Ectodermal cell (in vitro differentiated cells): ENCODE data around the gene TCHH. TPM values are rescaled to one million over a fixed set of nuclear protein-coding genes. Genes with fewer than 3 reads are reported as not detected.

Source experiments
- H3K27ac ChIP-seq: 2 replicates; pipeline ENCODE4 v1.7.0; 2013; ENCODE audit warnings: mild to moderate bottlenecking, low read depth, low read length; ENCODE audit not compliant: insufficient read depth, poor library complexity, severe bottlenecking
- H3K27me3 ChIP-seq: 2 replicates; pipeline ENCODE4 v1.7.0; 2013; ENCODE audit warnings: mild to moderate bottlenecking, low read length; ENCODE audit not compliant: insufficient read depth, control insufficient read depth, poor library complexity, severe bottlenecking
- H3K36me3 ChIP-seq: one replicate; pipeline ENCODE4 v1.7.0; 2013; ENCODE audit warnings: low read length; ENCODE audit not compliant: control insufficient read depth, insufficient read depth
- H3K4me1 ChIP-seq: one replicate; pipeline ENCODE4 v1.7.0; 2013; ENCODE audit warnings: low read length; ENCODE audit not compliant: control insufficient read depth, insufficient read depth
- H3K4me3 ChIP-seq: 2 replicates; pipeline ENCODE4 v1.7.0; 2013; ENCODE audit warnings: low read depth, low read length, control low read depth; ENCODE audit not compliant: insufficient read depth
- H3K9me3 ChIP-seq: 2 replicates; pipeline ENCODE4 v1.7.0; 2013; ENCODE audit warnings: mild to moderate bottlenecking, low read length, moderate library complexity; ENCODE audit not compliant: control insufficient read depth
- WGBS, 2 experiments: methylation state at CpG; one replicate each; pipeline ENCODE4 v1.1.7; 2013; ENCODE audit warnings: missing lambda C conversion rate in 2 of 2; 5-methylcytosine and 5-hydroxymethylcytosine counted together
- polyA plus RNA-seq, 4 experiments: library from polyadenylated mRNA; stranded (reverse); fragments of 50-300 nt; gene quantifications; one replicate each; pipeline ENCODE4 v1.2.3, GENCODE V29; 2013

Gene TCHH
- polyA plus RNA-seq (2013, experiment 1 of 4): 0.24 TPM
- polyA plus RNA-seq (2013, experiment 2 of 4): 0.11 TPM
- polyA plus RNA-seq (2013, experiment 3 of 4): 0.05 TPM
- not detected for polyA plus RNA-seq (2013, experiment 4 of 4)

GRCh38 chr1:152115344-152115743 is at the start of gene TCHH:
Gene TCHH, minus strand, starts transcription at chr1:152115444. Its CDS starts 1,364 bp downstream, at chr1:152114080.
- H3K4me1 ChIP-seq: no peaks in the 10 kb centered on the region
- H3K27ac ChIP-seq: no peak within 1 kb of the TSS
- H3K36me3 ChIP-seq: no peaks in the 10 kb centered on the region
- peaks cover 60% of the 10 kb centered on the region for H3K27me3 ChIP-seq
- no peak within 1 kb of the TSS for H3K4me3 ChIP-seq
- no peaks in the 10 kb centered on the region for H3K9me3 ChIP-seq
- 54 to 62% methylated on average over 2 to 4 of the region's 4 CpGs for WGBS, 2 experiments

GRCh38 chr1:152164517-152165136 is 49.4 kb upstream of the TCHH start:
- Histone ChIP-seq H3K27me3 (no peaks in the 10 kb centered on the region), H3K4me1 (no peaks in the 10 kb centered on the region), H3K36me3 (no peaks in the 10 kb centered on the region), H3K9me3 (peaks cover 4% of the 10 kb centered on the region), H3K4me3 (no peak overlapping the region), H3K27ac (no peak overlapping the region)
- 57 to 67% methylated on average over 2 of the region's 2 CpGs for WGBS, 2 experiments

GRCh38 chr1:152162792-152163463 is 47.7 kb upstream of the TCHH start:
- WGBS, 2 experiments: 71 to 79% methylated on average over 1 of the region's 1 CpG
- Histone ChIP-seq H3K36me3 (no peaks in the 10 kb centered on the region), H3K9me3 (peaks cover 4% of the 10 kb centered on the region), H3K27me3 (no peaks in the 10 kb centered on the region), H3K4me3 (no peak overlapping the region), H3K27ac (no peak overlapping the region), H3K4me1 (no peaks in the 10 kb centered on the region)

GRCh38 chr1:152160576-152160975 is 45.3 kb upstream of the TCHH start:
- H3K27ac ChIP-seq: no peak overlapping the region
- H3K4me3 ChIP-seq: no peak overlapping the region
- H3K36me3 ChIP-seq: no peaks in the 10 kb centered on the region
- H3K9me3 ChIP-seq: peaks cover 4% of the 10 kb centered on the region
- H3K4me1 ChIP-seq: no peaks in the 10 kb centered on the region
- WGBS, 2 experiments: 55 to 69% methylated on average over 3 of the region's 3 CpGs
- H3K27me3 ChIP-seq: no peaks in the 10 kb centered on the region

GRCh38 chr1:152159144-152159543 is 43.9 kb upstream of the TCHH start, which contains the start of gene RPTN:
Gene RPTN, minus strand, starts transcription at chr1:152159228. Its CDS starts 1,339 bp downstream, at chr1:152157889.
- Histone ChIP-seq H3K4me1 (no peaks in the 10 kb centered on the region), H3K27ac (no peak within 1 kb of the TSS), H3K9me3 (peaks cover 2% of the 10 kb centered on the region), H3K4me3 (no peak within 1 kb of the TSS), H3K27me3 (no peaks in the 10 kb centered on the region), H3K36me3 (no peaks in the 10 kb centered on the region)
- WGBS, 2 experiments: 60 to 75% methylated on average over 1 of the region's 1 CpG

- 69 to 71% methylated on average over 3 of the region's 3 CpGs for WGBS, 2 experiments
- H3K27me3 ChIP-seq: no peaks in the 10 kb centered on the region
- H3K9me3 ChIP-seq: peaks cover 4% of the 10 kb centered on the region
These were observed 38.8 kb upstream of the TCHH start for GRCh38 chr1:152153996-152154395.

GRCh38 chr1:152151646-152152045 is 36.4 kb upstream of the TCHH start:
- Histone ChIP-seq H3K9me3 (peaks cover 4% of the 10 kb centered on the region), H3K27me3 (no peaks in the 10 kb centered on the region), H3K4me3 (no peak overlapping the region), H3K36me3 (no peaks in the 10 kb centered on the region), H3K27ac (no peak overlapping the region), H3K4me1 (no peaks in the 10 kb centered on the region)
- 40 to 47% methylated on average over 2 of the region's 2 CpGs for WGBS, 2 experiments

More at GRCh38 chr1:152153996-152154395, 38.8 kb upstream of the TCHH start:
- Histone ChIP-seq H3K4me3 (no peak overlapping the region), H3K36me3 (no peaks in the 10 kb centered on the region), H3K4me1 (no peaks in the 10 kb centered on the region), H3K27ac (no peak overlapping the region)

GRCh38 chr1:152148981-152149380 is 33.7 kb upstream of the TCHH start:
- peaks cover 4% of the 10 kb centered on the region for H3K9me3 ChIP-seq

GRCh38 chr1:152148051-152148450 is 32.8 kb upstream of the TCHH start:
- WGBS, 2 experiments: 50 to 52% methylated on average over 3 of the region's 3 CpGs
- Histone ChIP-seq H3K4me1 (no peaks in the 10 kb centered on the region), H3K27me3 (no peaks in the 10 kb centered on the region), H3K27ac (no peak overlapping the region), H3K36me3 (no peaks in the 10 kb centered on the region), H3K9me3 (peaks cover 4% of the 10 kb centered on the region), H3K4me3 (no peak overlapping the region)

More at GRCh38 chr1:152148981-152149380, 33.7 kb upstream of the TCHH start:
- Histone ChIP-seq H3K27me3 (no peaks in the 10 kb centered on the region), H3K4me1 (no peaks in the 10 kb centered on the region), H3K4me3 (no peak overlapping the region), H3K36me3 (no peaks in the 10 kb centered on the region), H3K27ac (no peak overlapping the region)
- 33 to 60% methylated on average over 1 of the region's 1 CpG for WGBS, 2 experiments

- H3K9me3 ChIP-seq: peaks cover 4% of the 10 kb centered on the region
- no peaks in the 10 kb centered on the region for H3K4me1 ChIP-seq
- H3K27ac ChIP-seq: no peak overlapping the region
- H3K36me3 ChIP-seq: no peaks in the 10 kb centered on the region
- no peaks in the 10 kb centered on the region for H3K27me3 ChIP-seq
- H3K4me3 ChIP-seq: no peak overlapping the region
- 73 to 81% methylated on average over 4 of the region's 4 CpGs for WGBS, 2 experiments
These were observed 30.5 kb upstream of the TCHH start for GRCh38 chr1:152145769-152146168.
